HepG2 (cell line): ENCODE results near the gene ARHGAP21. TPM values are rescaled to one million over a fixed set of nuclear protein-coding genes. Genes with fewer than 3 reads are reported as not detected.
A peak's percentile ranks its signal among the peaks of the same experiment; 100 is the strongest.

Source experiments
- BORCS8-MEF2B ChIP-seq: sonication (generic); formaldehyde crosslinking; IDR thresholded peaks from 2 replicates; pipeline ENCODE4 v1.8.0; 2022; ENCODE audit warnings: mild to moderate bottlenecking, missing genetic modification reagents
- CEBPZ ChIP-seq: IDR thresholded peaks from 2 replicates; pipeline ENCODE4 v1.6.1; 2012; ENCODE audit warnings: low read length, improper control_type of control experiment
- CHD2 ChIP-seq: IDR thresholded peaks from 2 replicates; pipeline ENCODE4 v1.6.1; 2011; ENCODE audit warnings: low read depth, low read length, improper control_type of control experiment
- FOSL2 ChIP-seq: sonication (generic); formaldehyde crosslinking; IDR thresholded peaks from 2 replicates; pipeline ENCODE4 v1.4.0; 2020; ENCODE audit warnings: missing genetic modification reagents
- KDM6A ChIP-seq: IDR thresholded peaks from 2 replicates; pipeline ENCODE4 v1.6.1; 2016; ENCODE audit warnings: low read depth
- MAFK ChIP-seq, 2 experiments: IDR thresholded peaks in 1 of 2; conservative IDR thresholded peaks in 1 of 2; 2 replicates each; pipeline ENCODE4 v1.6.1; 2011; ENCODE audit warnings: improper control_type of control experiment in 2 of 2, low read length in 2 of 2
- RCOR2 ChIP-seq: IDR thresholded peaks from 2 replicates; pipeline ENCODE4 v1.6.1; 2016; ENCODE audit warnings: missing biosample characterization, missing genetic modification reagents
- RNF2 ChIP-seq: fragments of 450-650 bp; conservative IDR thresholded peaks from 2 replicates; pipeline ENCODE4 v1.6.1; 2016; ENCODE audit warnings: low read depth
- TRIM24 ChIP-seq: sonication (generic); formaldehyde crosslinking; IDR thresholded peaks from 2 replicates; pipeline ENCODE4 v1.8.0; 2022; ENCODE audit warnings: mild to moderate bottlenecking, missing genetic modification reagents
- USF2 ChIP-seq, 2 experiments: sonication (generic) in 1 of 2; formaldehyde crosslinking in 1 of 2; IDR thresholded peaks; 2 replicates each; pipeline versions ENCODE4 v1.5.1 to v1.6.1; 2011 to 2020; ENCODE audit warnings: borderline replicate concordance in 1 of 2, low read depth in 1 of 2, low read length in 1 of 2, mild to moderate bottlenecking in 1 of 2, missing genetic modification reagents in 1 of 2, moderate library complexity in 1 of 2
- ZBTB3 ChIP-seq: sonication (generic); formaldehyde crosslinking; IDR thresholded peaks from 2 replicates; pipeline ENCODE4 v1.4.0; 2020; ENCODE audit warnings: low read depth, mild to moderate bottlenecking, moderate library complexity, missing genetic modification reagents, borderline replicate concordance
- ZBTB33 ChIP-seq: sonication (generic); formaldehyde crosslinking; IDR thresholded peaks from 2 replicates; pipeline ENCODE4 v1.4.0; 2020; ENCODE audit warnings: missing genetic modification reagents
- ZBTB7A ChIP-seq: sonication (generic); formaldehyde crosslinking; IDR thresholded peaks from 2 replicates; pipeline ENCODE4 v1.8.0; 2022; ENCODE audit warnings: mild to moderate bottlenecking, missing genetic modification reagents
- ZIK1 ChIP-seq: sonication (generic); formaldehyde crosslinking; IDR thresholded peaks from 2 replicates; pipeline ENCODE4 v1.5.0; 2020; ENCODE audit warnings: mild to moderate bottlenecking, low read depth, missing genetic modification reagents, borderline replicate concordance
- ZNF232 ChIP-seq: sonication (generic); formaldehyde crosslinking; IDR thresholded peaks from 2 replicates; pipeline ENCODE4 v1.4.0; 2020; ENCODE audit warnings: missing genetic modification reagents, borderline replicate concordance
- ZNF383 ChIP-seq: sonication (generic); formaldehyde crosslinking; IDR thresholded peaks from 2 replicates; pipeline ENCODE4 v1.4.0; 2020; ENCODE audit warnings: missing genetic modification reagents, mild to moderate bottlenecking, borderline replicate concordance
- ZNF605 ChIP-seq: sonication (generic); formaldehyde crosslinking; IDR thresholded peaks from 2 replicates; pipeline ENCODE4 v1.8.0; 2022; ENCODE audit warnings: mild to moderate bottlenecking, missing genetic modification reagents
- ZNF660 ChIP-seq: sonication (generic); formaldehyde crosslinking; IDR thresholded peaks from 2 replicates; pipeline ENCODE4 v1.5.1; 2020; ENCODE audit warnings: mild to moderate bottlenecking, low read depth, missing genetic modification reagents, borderline replicate concordance
- ZNF7 ChIP-seq: IDR thresholded peaks from 2 replicates; pipeline ENCODE4 v1.6.1; 2016; ENCODE audit warnings: missing biosample characterization, missing genetic modification reagents
- ZSCAN25 ChIP-seq: sonication (generic); formaldehyde crosslinking; IDR thresholded peaks from 2 replicates; pipeline ENCODE4 v1.8.0; 2022; ENCODE audit warnings: mild to moderate bottlenecking, missing genetic modification reagents
- polyA plus RNA-seq, 8 experiments: library from polyadenylated mRNA; depleted of rRNA in 3 of 8; stranded (reverse) in 7 of 8; unstranded in 1 of 8; fragments of >200 nt; fragmentation: Illumina TruSeq in 4 of 8; extraction: Trizol in 4 of 8; gene quantifications; 2 replicates each; pipeline versions ENCODE4 v1.2.1 to v1.2.3, GENCODE V29; 2011 to 2016; ENCODE audit warnings: low read depth in 4 of 8, missing spikeins in 1 of 8, mixed read lengths in 1 of 8; ENCODE audit not compliant: insufficient read depth in 1 of 8
- total RNA-seq, 5 experiments: library from RNA; depleted of rRNA; stranded (reverse); fragments of >200 nt; fragmentation: Illumina TruSeq; extraction: Trizol; gene quantifications; 2 replicates each; pipeline ENCODE4 v1.2.3, GENCODE V29; 2016; ENCODE audit warnings: low read depth in 1 of 5
- TF ChIP-seq, protein P1 (sequence below): sonication (generic); formaldehyde crosslinking; IDR thresholded peaks from 2 replicates; pipeline ENCODE4 v1.8.1; 2023; ENCODE audit warnings: mild to moderate bottlenecking, moderate library complexity, missing genetic modification reagents

The ARHGAP21 gene
- total and polyA plus RNA-seq, 2 of the 13 experiments (the other 11 are each of a cell fraction or from before 2014, with no cell fraction given): 23.9 to 26.6 TPM

DNA sequence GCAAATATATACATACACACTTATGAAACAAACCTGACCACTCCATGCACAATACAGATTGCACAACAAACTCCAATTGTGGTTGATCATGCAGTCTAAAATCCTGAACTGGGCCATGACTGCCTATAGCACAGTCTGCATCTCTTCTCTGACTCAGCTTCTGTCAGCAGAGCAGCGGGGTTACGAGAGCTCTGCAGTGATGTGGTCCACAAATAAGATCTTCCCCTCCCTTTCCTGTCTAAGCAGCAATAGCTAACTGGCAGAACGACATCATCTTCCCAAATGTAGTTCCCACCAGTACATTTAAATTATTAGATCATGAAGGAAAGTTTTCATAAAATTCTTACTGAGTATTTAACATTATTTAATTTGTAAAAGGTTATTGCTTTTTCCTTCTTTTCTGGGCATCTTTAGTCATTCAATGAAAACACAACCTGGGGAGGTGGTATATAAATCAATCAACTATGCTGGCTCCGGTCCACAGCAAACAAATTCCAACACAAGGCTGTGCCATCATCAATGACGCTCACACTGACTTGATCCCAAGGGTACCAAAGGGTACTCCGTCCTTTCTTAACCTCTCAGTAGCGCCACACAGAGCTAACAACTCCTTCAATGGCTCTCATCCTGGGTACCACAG lies 17.1 kb downstream of the ARHGAP21 start (continued):
- TF ChIP-seq ZBTB7A (no peak), CEBPZ (no peak), ZIK1 (CRISPR knock-in tag) (no peak), ZSCAN25 (CRISPR knock-in tag) (no peak), KDM6A (CRISPR knock-in tag) (no peak), RNF2 (no peak), TRIM24 (CRISPR knock-in tag) (no peak), CHD2 (no peak), ZBTB33 (CRISPR knock-in tag) (peak; percentile 87), FOSL2 (CRISPR knock-in tag) (peak; percentile 74), ZNF7 (CRISPR knock-in tag) (peak; percentile 69), MAFK (conservative IDR thresholded peaks at IDR 0.05 in 1 of 2, IDR thresholded peaks at IDR 0.05 in 1 of 2; ENCODE audit: low read length in 2 of 2) (0 out of 4 replicates have a peak, but pooled peaks of 1 of the 2 experiments have one; percentile 6), ZNF660 (CRISPR knock-in tag) (no peak), USF2 (IDR thresholded peaks at IDR 0.05; ENCODE audit: low read depth, low read length) (no peak), USF2 (CRISPR knock-in tag; IDR thresholded peaks at IDR 0.05; ENCODE audit: borderline replicate concordance) (no peak), ZNF383 (no peak), ZBTB3 (CRISPR knock-in tag) (no peak), BORCS8-MEF2B (CRISPR knock-in tag) (no peak), ZNF605 (no peak), ZNF232 (CRISPR knock-in tag) (no peak), RCOR2 (CRISPR knock-in tag) (no peak)
- TF ChIP-seq, protein P1, sequence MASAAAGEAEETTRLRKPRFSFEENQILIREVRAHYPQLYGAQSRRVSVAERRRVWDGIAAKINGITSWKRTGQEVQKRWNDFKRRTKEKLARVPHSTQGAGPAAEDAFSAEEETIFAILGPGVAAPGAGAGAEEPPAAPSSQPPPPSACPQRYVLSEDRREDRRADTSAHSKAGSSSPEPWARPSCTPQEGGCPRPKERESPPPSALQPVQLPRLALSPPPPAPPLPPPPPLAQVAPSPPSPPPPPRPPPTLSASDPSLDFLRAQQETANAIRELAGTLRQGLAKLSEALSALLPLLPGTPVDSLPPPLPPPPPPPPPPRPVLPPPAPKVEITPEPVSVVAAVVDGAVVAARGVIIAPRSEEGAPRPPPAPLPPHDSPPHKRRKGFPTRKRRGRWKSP: no peak
- TF ChIP-seq, all 625 proteins: peak for 11
